HG02884 (cell line): ENCODE measurements around the gene C10orf53.

Experiments used
- ATAC-seq: cut with Tn5 transposase; IDR thresholded peaks from one replicate; pipeline ENCODE4 v1.9.1; 2021; ENCODE audit warnings: mild to moderate bottlenecking, moderate library complexity; ENCODE audit not compliant: unreplicated experiment

The C10orf53 gene

GRCh38 chr10:49736564-49737113 is 57.2 kb downstream of the C10orf53 start:
- no peak for ATAC-seq

GRCh38 chr10:49737474-49738201 is 58.2 kb downstream of the C10orf53 start:
- ATAC-seq, result no peak

GRCh38 chr10:49738616-49739360 is 59.3 kb downstream of the C10orf53 start:
- no peak for ATAC-seq

DNA sequence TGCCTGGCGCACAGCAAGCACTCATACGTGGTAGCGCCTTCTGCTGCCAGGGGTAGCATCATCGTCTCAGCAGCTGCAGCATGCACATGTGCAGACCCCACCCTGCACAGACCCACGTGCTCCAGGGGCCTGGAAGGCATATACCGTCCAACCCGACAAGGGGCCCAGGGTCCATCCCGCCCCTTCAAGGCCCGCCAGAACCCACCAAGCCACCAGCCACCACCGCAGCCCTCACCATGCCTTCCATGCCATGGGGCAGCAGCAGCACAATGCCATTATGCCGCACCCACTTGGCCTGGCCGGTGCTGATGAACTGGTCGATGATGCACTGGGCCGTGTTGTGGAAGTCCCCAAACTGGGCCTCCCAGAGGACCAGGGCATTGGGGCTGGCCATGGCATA is 60.0 kb downstream of the C10orf53 start:
- no peak for ATAC-seq

- ATAC-seq, result no peak
These were observed 61.1 kb downstream of the C10orf53 start for GRCh38 chr10:49740346-49741107.

- ATAC-seq, result no peak
These were observed 61.9 kb downstream of the C10orf53 start for GRCh38 chr10:49741108-49741995.

- ATAC-seq, result no peak
These were observed 63.4 kb downstream of the C10orf53 start for GRCh38 chr10:49742683-49743463.

DNA sequence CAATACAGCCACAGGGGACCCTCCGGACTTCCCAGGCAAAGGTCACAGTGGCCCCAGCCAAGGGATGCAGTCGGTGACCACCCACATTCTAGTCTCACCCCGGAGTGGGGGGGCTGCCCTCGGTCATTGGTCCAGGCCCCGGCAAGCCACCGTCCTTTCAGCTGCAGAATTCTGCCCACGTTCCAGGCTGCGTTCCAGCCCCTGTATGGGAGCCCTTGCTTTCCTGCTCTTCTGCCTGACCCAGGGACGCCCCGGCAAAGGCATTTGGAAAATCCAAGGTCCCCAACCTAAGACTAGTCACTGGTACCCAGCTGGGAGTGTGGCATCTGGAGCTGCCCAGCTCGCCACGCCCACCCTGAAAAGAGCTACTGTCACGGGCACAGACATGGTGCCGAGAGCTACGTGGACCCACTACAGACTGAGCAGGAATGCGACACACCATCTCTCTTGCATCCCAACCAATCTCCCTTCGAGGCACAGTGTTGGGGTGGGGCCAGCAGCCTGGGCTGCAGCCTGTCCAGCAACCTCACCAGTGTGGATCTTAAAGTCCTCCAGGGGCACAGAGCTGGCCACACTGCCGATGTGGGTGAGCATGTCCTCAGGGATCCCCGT is 64.1 kb downstream of the C10orf53 start:
- no peak for ATAC-seq

DNA sequence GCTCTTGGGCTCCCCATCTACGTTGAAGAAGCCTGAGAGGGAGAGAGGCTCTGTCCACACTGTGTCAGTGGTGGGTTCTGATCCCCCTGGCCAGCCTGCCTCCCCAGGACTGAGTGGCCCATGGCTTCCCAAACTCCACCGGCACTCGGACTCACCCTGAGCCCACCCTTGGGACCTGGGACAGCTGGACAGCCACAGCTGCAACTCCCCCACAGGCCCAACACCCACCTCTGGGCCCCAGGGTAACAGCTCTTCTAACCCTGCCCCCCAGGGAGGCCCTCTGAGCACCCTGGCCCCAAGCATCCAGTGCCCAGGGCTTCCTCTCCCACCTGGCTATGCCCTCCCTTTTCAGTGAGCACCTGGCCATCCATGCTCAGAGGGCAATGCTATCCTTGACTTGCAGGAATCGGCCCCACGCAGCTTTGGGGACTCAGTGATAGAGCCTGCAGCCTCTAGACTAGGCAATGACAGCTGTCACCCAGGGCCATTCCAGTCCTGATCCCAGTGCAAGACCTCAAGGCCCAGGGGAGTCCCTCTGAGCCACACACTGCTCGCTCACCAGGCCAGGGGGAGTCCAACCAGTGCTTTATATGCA is 64.7 kb downstream of the C10orf53 start:
- ATAC-seq, result no peak

DNA sequence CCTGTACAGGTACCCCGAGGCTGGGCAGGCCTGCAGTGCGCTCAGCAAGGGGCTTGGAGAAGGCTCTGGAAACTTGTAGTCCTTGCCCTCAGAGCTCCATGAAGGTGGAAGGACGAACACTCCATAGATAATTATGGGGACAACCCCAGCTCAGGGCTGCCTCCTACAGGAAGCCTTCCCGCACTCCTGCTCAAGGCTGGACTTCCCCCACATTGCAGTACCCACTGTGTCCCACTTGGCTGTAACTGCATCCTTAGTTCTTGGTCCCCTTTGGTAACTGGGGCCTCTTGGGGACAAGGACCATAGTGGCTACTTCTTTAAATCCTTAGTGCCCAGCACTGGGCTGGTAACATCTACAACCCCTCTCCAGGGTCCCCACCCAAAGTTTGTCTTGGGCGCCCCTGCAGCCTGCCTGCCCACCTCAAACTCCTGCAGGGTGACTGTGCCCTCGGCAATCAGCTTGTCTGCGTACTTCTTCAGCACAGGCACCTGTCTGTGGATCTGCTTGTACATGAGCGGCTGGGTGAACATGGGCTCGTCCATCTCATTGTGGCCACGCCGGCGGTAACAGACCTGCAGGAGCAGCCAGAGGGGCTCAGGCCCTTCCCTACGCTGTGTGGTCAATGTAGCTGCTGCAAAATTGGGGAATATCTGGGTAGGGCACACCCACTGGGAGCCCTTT is 65.6 kb downstream of the C10orf53 start:
- no peak for ATAC-seq

DNA sequence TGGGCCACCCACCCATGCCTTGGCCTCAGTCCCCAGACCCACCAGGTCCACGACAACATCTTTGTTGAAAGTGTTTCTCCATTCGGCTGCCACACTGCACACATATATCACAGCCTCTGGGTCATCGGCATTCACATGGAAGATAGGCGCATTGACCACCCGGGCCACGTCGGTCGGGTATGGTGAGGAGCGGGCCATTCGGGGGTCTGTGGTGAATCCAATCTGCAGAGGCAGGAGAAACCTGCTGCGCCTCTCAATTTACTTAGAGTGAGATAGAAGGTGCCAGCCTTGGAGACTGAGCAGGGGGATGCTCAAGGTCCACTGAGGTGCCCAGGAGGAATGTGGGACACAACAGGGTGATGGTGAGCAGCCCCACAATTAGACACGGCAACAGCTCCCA is 66.3 kb downstream of the C10orf53 start:
- no peak for ATAC-seq

DNA sequence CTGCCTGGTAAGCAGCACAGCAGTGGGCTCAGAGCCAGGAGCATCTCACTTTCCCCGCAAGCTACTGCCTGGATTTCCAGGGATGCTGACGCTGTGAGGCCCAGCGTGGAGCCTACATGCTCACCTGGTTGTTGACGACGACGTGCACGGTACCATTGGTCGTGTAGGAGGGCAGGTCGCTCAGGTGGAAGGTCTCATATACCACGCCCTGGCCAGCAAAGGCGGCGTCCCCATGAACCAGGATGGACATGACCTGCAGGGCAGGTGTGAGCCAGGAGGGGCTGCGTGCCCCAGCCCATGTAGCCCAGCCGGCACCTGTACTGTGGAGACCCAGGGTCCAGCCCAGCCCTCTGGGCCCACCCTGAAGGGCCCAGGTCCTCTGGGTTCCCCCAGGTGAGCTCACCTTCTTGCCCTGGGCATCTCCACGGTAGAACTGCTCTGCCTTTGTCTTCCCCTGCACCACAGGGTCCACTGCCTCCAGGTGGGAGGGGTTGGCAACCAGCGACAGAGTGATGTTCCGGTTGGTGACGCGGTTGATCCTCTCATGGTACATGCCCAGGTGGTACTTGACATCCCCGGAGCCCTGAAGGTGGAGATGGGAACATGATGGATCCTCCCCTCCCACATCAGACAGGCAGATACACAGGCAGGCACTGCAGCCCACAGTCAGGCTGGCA is 67.3 kb downstream of the C10orf53 start:
- ATAC-seq, result no peak
